ENCODE results near the gene PPT1. TPM values are rescaled to one million over a fixed set of nuclear protein-coding genes. Genes with fewer than 3 reads are reported as not detected.

The PPT1 gene
- total and polyA plus RNA-seq, 2 of the 8 experiments (the other 6 are each of a cell fraction or from before 2014, with no cell fraction given), result 77.1 to 150 TPM

GRCh38 chr1:40092706-40093639 lies 4.1 kb downstream of the PPT1 start:
- peaks cover 9% of the 10 kb centered on the region; the same call in 1 of the 2 replicates for H3K23me2 ChIP-seq (ENCODE audit: low read depth, low read length)
- no peak overlapping the region for H4K91ac ChIP-seq (replicated peaks; ENCODE audit: insufficient read length, low read length)
- no peak overlapping the region for H2AK5ac ChIP-seq (ENCODE audit: low read depth, low read length)
- no peak overlapping the region for H3K4me3 ChIP-seq (ENCODE audit: extremely low read depth in 1 of 4, insufficient read depth in 2 of 4, low read depth in 3 of 4, low read length in 4 of 4)
- H3K18ac ChIP-seq (ENCODE audit: extremely low read depth, low read length), result no peak overlapping the region
- H3K4me1 ChIP-seq (replicated peaks in 1 of 4; ENCODE audit: control insufficient read depth in 3 of 4, insufficient read depth in 4 of 4, low read length in 3 of 4), result peaks cover 0 to 2% (median 0%) of the 10 kb centered on the region in 4 experiments; a peak in 2 of 7 replicates
- H4K5ac ChIP-seq (ENCODE audit: insufficient read length, low read depth, low read length), result no peak overlapping the region
- no peak overlapping the region for H2BK12ac ChIP-seq (ENCODE audit: low read depth, low read length)
- no peak overlapping the region for H2AFZ ChIP-seq (ENCODE audit: low read length)
- DNase-seq (ENCODE audit: low read depth in 1 of 2, low spot score in 2 of 2) (no peak), FAIRE-seq (no peak)
- H4K20me1 ChIP-seq (replicated peaks in 1 of 2; ENCODE audit: control insufficient read depth in 1 of 2, insufficient read depth in 2 of 2, low read length in 2 of 2), result no peaks in the 10 kb centered on the region
- no peak overlapping the region for H2BK15ac ChIP-seq (ENCODE audit: low read length)
- H3K36me3 ChIP-seq (ENCODE audit: control insufficient read depth in 2 of 4, insufficient read depth in 4 of 4, low read length in 3 of 4), result peaks cover 6 to 42% (median 24%) of the 10 kb centered on the region in 4 experiments
- no peak overlapping the region for H2BK20ac ChIP-seq (ENCODE audit: low read length)
- no peaks in the 10 kb centered on the region for H3K9me3 ChIP-seq (ENCODE audit: insufficient read depth in 2 of 2, low read depth in 1 of 2, low read length in 1 of 2)
- no peaks in the 10 kb centered on the region for H3K27me3 ChIP-seq (replicated peaks in 1 of 4; ENCODE audit: control insufficient read depth in 3 of 4, extremely low read depth in 1 of 4, insufficient read depth in 3 of 4, low read length in 3 of 4)
- CTCF ChIA-PET (ENCODE audit: partially characterized antibody), result interaction anchor here (0.8 to 2.0 kb wide), 5 partner anchors 9 to 312 kb away, joined by 3 to 8 read pairs (median 4); no protein-coding TSS in a partner anchor
- H3K14ac ChIP-seq (ENCODE audit: insufficient read length), result no peak overlapping the region
- H3K56ac ChIP-seq (replicated peaks; ENCODE audit: insufficient read length, low read depth, low read length), result no peak overlapping the region
- H3K27ac ChIP-seq (ENCODE audit: low read depth, low read length), result no peak overlapping the region
- H4K8ac ChIP-seq (ENCODE audit: extremely low read depth, insufficient read depth, low read length), result no peak overlapping the region
- H3K79me2 ChIP-seq (ENCODE audit: control insufficient read depth in 1 of 2, insufficient read depth in 2 of 2, low read length in 2 of 2), result peaks cover 4 to 28% of the 10 kb centered on the region in 2 experiments; a peak in 3 of 4 replicates
- H3K79me1 ChIP-seq (ENCODE audit: low read depth, low read length), result peaks cover 3% of the 10 kb centered on the region; the same call in 1 of the 2 replicates
- H3K4me2 ChIP-seq (ENCODE audit: insufficient read depth in 1 of 2, low read depth in 2 of 2, low read length in 2 of 2), result no peak overlapping the region
- H3K4ac ChIP-seq (replicated peaks; ENCODE audit: insufficient read length, low read depth, low read length), result no peak overlapping the region
- H2BK120ac ChIP-seq (replicated peaks; ENCODE audit: low read depth, low read length), result no peak overlapping the region
- no peak overlapping the region for H3K23ac ChIP-seq (ENCODE audit: insufficient read length)
- POLR2A ChIA-PET (ENCODE audit: partially characterized antibody), result interaction anchor here (1.0 kb wide), 1 partner anchor 169 kb away, joined by 3 read pairs; no protein-coding TSS in a partner anchor
- H2BK5ac ChIP-seq (ENCODE audit: low read depth, low read length), result no peak overlapping the region
- 79% methylated on average over 6 of the region's 6 CpGs; no CpG with 5 or more reads in 1 of the 2 experiments for WGBS, 2 experiments (ENCODE audit: extremely low coverage in 1 of 2, insufficient coverage in 1 of 2, insufficient read length in 1 of 2, insufficient replicate concordance in 2 of 2, low coverage in 1 of 2, low lambda C conversion rate in 2 of 2, missing lambda C conversion rate in 1 of 2)
- H3K9ac ChIP-seq (replicated peaks in 1 of 4; ENCODE audit: extremely low read depth in 1 of 4, low read depth in 3 of 4, low read length in 3 of 4), result no peak overlapping the region
- TF ChIP-seq KDM4A (IDR thresholded peaks at IDR 0.05; ENCODE audit: low read depth, low read length, severe bottlenecking) (no peak), BACH1 (IDR thresholded peaks at IDR 0.05; ENCODE audit: low read length) (no peak), POU5F1 (IDR thresholded peaks at IDR 0.05; ENCODE audit: low read depth, low read length) (no peak), RFX5 (IDR thresholded peaks at IDR 0.05; ENCODE audit: borderline replicate concordance, low read depth, low read length) (no peak), YY1 (IDR thresholded peaks at IDR 0.05; ENCODE audit: low read depth, low read length) (no peak), ATF2 (IDR thresholded peaks at IDR 0.05; ENCODE audit: low read length) (no peak), SIN3A (conservative IDR thresholded peaks at IDR 0.05 in 1 of 2, IDR thresholded peaks at IDR 0.05 in 1 of 2; ENCODE audit: low read depth in 1 of 2, low read length in 2 of 2) (no peak), HDAC2 (IDR thresholded peaks at IDR 0.05; ENCODE audit: borderline replicate concordance in 1 of 2, low read depth in 2 of 2, low read length in 2 of 2) (no peak), NANOG (IDR thresholded peaks at IDR 0.05; ENCODE audit: insufficient read depth, low read depth, low read length, poor library complexity, severe bottlenecking) (no peak)

Data from H1 (cell line).